NCI-H748 (cell line): Measurements from ENCODE around the gene EXOC3L1.

Experiments
- DNase-seq: peaks from one replicate; lab custom pipeline; 2025; ENCODE audit not compliant: unreplicated experiment; lab: John Stamatoyannopoulos, UW

Gene EXOC3L1

GRCh38 chr16:67150047-67150832 lies 39.7 kb downstream of the EXOC3L1 start:
- peak; percentile 42 for DNase-seq

GRCh38 chr16:67149276-67150046 lies 40.5 kb downstream of the EXOC3L1 start:
- no peak for DNase-seq

- DNase-seq, result no peak
Observed at GRCh38 chr16:67148656-67149275, 41.2 kb downstream of the EXOC3L1 start.

GRCh38 chr16:67148221-67148620 lies 41.7 kb downstream of the EXOC3L1 start:
- DNase-seq, result no peak

GRCh38 chr16:67147437-67148140 lies 42.3 kb downstream of the EXOC3L1 start:
- no peak for DNase-seq

GRCh38 chr16:67146523-67147357 lies 43.2 kb downstream of the EXOC3L1 start:
- DNase-seq, result no peak

GRCh38 chr16:67145746-67146145 lies 44.2 kb downstream of the EXOC3L1 start:
- no peak for DNase-seq

- DNase-seq, result no peak
Observed at GRCh38 chr16:67144943-67145342, 45.0 kb downstream of the EXOC3L1 start.

- DNase-seq, result no peak
Observed at GRCh38 chr16:67142342-67142741, 47.6 kb downstream of the EXOC3L1 start.

- DNase-seq, result no peak
Observed at GRCh38 chr16:67141391-67141790, 48.5 kb downstream of the EXOC3L1 start.

GRCh38 chr16:67137605-67138004 lies 52.3 kb downstream of the EXOC3L1 start:
- no peak for DNase-seq
